Subcutaneous adipose tissue (tissue), 4 donors: Measurements from ENCODE around the gene HPSE2. TPM values are rescaled to one million over a fixed set of nuclear protein-coding genes. Genes with fewer than 3 reads are reported as not detected.

Source experiments
- CTCF ChIP-seq: fragments of 450-650 bp; IDR thresholded peaks from one replicate; pipeline ENCODE4 v1.5.1; 2016; ENCODE audit warnings: low read depth, mild to moderate bottlenecking, control low read depth, antibody characterized with exemption, moderate library complexity
- total RNA-seq, 4 donors: library from RNA; depleted of rRNA; stranded (reverse); fragments of >200 nt; gene quantifications; one replicate each; pipeline ENCODE4 v1.1.0, GENCODE V29; 2016

HPSE2 gene
- total RNA-seq, 4 donors from 2014 or later: 0.34 to 3.2 (median 0.71) TPM

- no peak for TF ChIP-seq CTCF
Measured at GRCh38 chr10:98432330-98432729, 803.3 kb downstream of the HPSE2 start.

DNA sequence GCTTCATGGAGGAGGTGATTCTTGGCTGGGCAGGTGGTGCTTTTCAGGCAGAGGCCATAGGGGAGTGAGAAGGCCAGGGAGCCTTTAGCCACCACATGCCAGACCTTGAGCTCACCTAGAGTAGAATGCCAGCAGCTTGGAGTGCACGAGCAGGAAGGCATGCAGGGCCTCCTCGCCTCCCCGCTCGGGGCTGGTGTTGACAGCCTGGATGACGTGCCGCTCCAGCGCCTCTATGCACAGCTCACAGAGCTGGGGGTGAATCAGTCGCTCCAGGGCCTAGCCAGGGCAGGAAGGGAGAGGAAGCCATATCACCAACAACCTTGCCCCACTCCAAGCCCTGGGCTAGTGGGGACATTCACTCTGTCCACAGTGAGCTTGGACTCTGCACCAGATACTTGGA is 804.6 kb downstream of the HPSE2 start:
- TF ChIP-seq CTCF: no peak

- TF ChIP-seq CTCF: no peak
Measured at GRCh38 chr10:98430427-98430826, 805.2 kb downstream of the HPSE2 start.

- TF ChIP-seq CTCF: no peak
Measured at GRCh38 chr10:98429320-98430072, 806.2 kb downstream of the HPSE2 start.

DNA sequence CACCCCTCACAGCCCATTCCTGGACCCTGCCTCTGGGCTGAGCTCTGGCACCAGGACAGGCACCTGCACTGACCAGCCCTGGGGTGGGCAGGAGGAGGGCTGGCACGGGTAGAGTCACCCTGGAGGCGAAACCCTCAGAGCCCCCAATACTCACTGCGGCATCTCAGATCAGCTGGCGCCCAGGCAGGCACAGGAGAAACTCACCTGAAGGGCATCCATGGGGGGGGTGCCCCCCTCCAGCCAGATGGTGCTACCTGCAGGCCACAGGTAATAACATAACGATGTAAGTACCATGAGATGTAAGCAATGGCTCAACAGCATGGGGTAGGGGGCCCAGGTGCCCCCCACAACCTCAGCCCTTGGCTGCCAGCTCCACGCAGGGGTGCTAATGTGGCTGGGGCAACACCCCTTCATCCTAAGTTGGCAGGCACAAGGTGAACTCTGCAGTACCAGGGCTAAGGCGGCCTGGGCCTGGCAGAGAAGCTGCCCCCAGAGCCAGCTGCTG is 808.6 kb downstream of the HPSE2 start:
- TF ChIP-seq CTCF: no peak

- TF ChIP-seq CTCF: no peak
Measured at GRCh38 chr10:98425511-98426352, 809.9 kb downstream of the HPSE2 start.
